CD4-positive, alpha-beta T cell (primary cell): Measurements from ENCODE around the gene SDK2. TPM values are rescaled to one million over a fixed set of nuclear protein-coding genes. Genes with fewer than 3 reads are reported as not detected.

ENCODE experiments used
- ATAC-seq: fragments of 200-7000 bp; cut with Tn5 transposase; one replicate; pipeline ENCODE4 v1.10.0; 2022; ENCODE audit warnings: mild to moderate bottlenecking; ENCODE audit not compliant: poor library complexity
- CTCF ChIA-PET: fragments of 350-600 bp; sonication (Branson Sonifier 250); formaldehyde crosslinking; loops from one replicate; lab custom pipeline; 2021; ENCODE audit warnings: antibody characterized with exemption, inconsistent platforms; lab: Charles Lee
- POLR2A ChIA-PET: fragments of 350-600 bp; sonication (Branson Sonifier 250); formaldehyde crosslinking; loops from one replicate; lab custom pipeline; 2021; ENCODE audit warnings: antibody characterized with exemption, inconsistent platforms; lab: Charles Lee
- DNase-seq, 14 experiments: peaks; one replicate each; pipeline ENCODE4 v3.0.0-alpha.2; 2013 to 2020; ENCODE audit warnings: mixed read lengths in 2 of 14
- H3K27ac ChIP-seq, 2 donors: one replicate each; pipeline versions ENCODE4 v1.5.1 to v1.7.0; 2013; ENCODE audit warnings: low read length in 2 of 2, low read depth in 1 of 2, mild to moderate bottlenecking in 1 of 2
- H3K27me3 ChIP-seq, 2 experiments: 1 replicate in 1 of 2; 2 replicates in 1 of 2; pipeline versions ENCODE4 v1.6.1 to v1.7.0; 2013; ENCODE audit warnings: low read length in 2 of 2, control low read depth in 1 of 2, mild to moderate bottlenecking in 1 of 2, moderate library complexity in 1 of 2; ENCODE audit not compliant: insufficient read depth in 2 of 2, control insufficient read depth in 1 of 2
- H3K36me3 ChIP-seq: one replicate; pipeline ENCODE4 v1.6.1; 2013; ENCODE audit warnings: low read length, control low read depth; ENCODE audit not compliant: insufficient read depth
- H3K4me1 ChIP-seq: one replicate; pipeline ENCODE4 v1.6.1; 2013; ENCODE audit warnings: low read length, control low read depth; ENCODE audit not compliant: insufficient read depth
- H3K4me3 ChIP-seq: one replicate; pipeline ENCODE4 v1.5.1; 2013; ENCODE audit warnings: mild to moderate bottlenecking, low read length, moderate library complexity
- H3K9me3 ChIP-seq, 2 experiments: 1 replicate in 1 of 2; 2 replicates in 1 of 2; pipeline versions ENCODE4 v1.6.1 to v1.7.0; 2013; ENCODE audit warnings: low read length in 2 of 2, mild to moderate bottlenecking in 2 of 2, control low read depth in 1 of 2, moderate library complexity in 1 of 2; ENCODE audit not compliant: control insufficient read depth in 1 of 2, insufficient read depth in 1 of 2
- H3K27ac Mint-ChIP-seq: one replicate; pipeline ENCODE4 v1.8.0; 2020; ENCODE audit warnings: mixed read lengths
- H3K27me3 Mint-ChIP-seq: one replicate; pipeline ENCODE4 v1.8.0; 2021; ENCODE audit warnings: mixed read lengths
- H3K36me3 Mint-ChIP-seq: one replicate; pipeline ENCODE4 v1.8.0; 2021; ENCODE audit warnings: low read depth, mixed read lengths
- H3K4me1 Mint-ChIP-seq: one replicate; pipeline ENCODE4 v1.8.0; 2021; ENCODE audit warnings: low read depth, mixed read lengths
- H3K4me3 Mint-ChIP-seq: one replicate; pipeline ENCODE4 v1.8.0; 2020; ENCODE audit warnings: mild to moderate bottlenecking, mixed read lengths
- H3K9me3 Mint-ChIP-seq: one replicate; pipeline ENCODE4 v1.8.0; 2020; ENCODE audit warnings: mixed read lengths
- CTCF ChIP-seq: fragments of 200-600 bp; IDR thresholded peaks from one replicate; pipeline ENCODE4 v1.8.0; 2022; ENCODE audit warnings: antibody characterized with exemption, mild to moderate bottlenecking
- intact Hi-C, 2 experiments: fragments of 100-400 bp; cut with DNase I in 1 of 2; cut with micrococcal nuclease in 1 of 2; formaldehyde crosslinking; loops; one replicate each; pipeline versions ENCODE4 v1.15.1 to v1.9.0; 2023 to 2025; cut with DNase I, micrococcal nuclease
- total RNA-seq, 174 experiments: library from RNA in 2 of 174; stranded (reverse) in 2 of 174; gene quantifications; one replicate each; pipeline ENCODE4 v1.2.3 and lab custom pipeline; 2021 to 2026

SDK2 gene
- total RNA-seq, 2 experiments from 2014 or later, result 8.1 to 8.2 TPM

DNA sequence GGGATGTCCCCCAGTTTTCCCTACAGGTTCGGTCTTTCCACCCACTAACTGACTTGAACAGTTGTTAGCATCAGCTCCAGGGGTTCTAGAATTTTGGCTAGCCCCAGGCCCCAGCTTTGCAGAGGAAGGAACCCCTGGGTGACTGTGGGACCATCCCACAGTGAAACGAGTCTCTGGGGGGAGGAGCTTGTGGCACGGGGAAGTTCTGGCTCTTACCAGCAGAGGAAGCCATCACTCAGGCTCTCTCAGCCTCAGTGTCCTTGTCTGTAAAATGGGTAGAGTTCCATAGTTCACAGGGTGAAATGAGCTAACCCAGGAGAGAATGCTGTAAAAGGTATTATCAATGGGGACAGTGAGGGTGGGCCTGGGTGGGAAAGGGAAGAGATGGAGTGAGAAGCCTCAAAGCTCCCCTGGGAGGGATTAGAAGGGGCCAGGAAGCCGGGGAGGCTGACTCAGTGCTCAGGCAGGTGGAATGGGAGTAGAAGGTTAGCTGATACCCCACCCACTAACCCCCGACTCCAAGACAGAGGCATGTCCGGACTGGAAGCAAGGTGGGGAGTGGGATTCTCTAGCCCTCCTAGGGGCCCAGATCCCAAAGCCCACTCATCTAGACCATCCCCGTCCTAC, 301.6 kb downstream of the SDK2 start:
- POLR2A ChIA-PET, result interaction anchor here (0.6 kb wide), 1 partner anchor 13 kb away, joined by 3 read pairs; no protein-coding TSS in a partner anchor

GRCh38 chr17:73342050-73342522, 302.2 kb downstream of the SDK2 start:
- DNase-seq (no peak), ATAC-seq (no peak)
- ChIA-PET POLR2A (no interaction called here), CTCF (no interaction called here)
- Histone ChIP-seq H3K9me3 (no peaks in the 10 kb centered on the region), H3K4me3 (no peak overlapping the region), H3K36me3 (no peaks in the 10 kb centered on the region), H3K4me1 (no peaks in the 10 kb centered on the region), H3K27me3 (no peaks in the 10 kb centered on the region), H3K27ac (no peak overlapping the region)
- no peak for TF ChIP-seq CTCF
- H3K36me3 Mint-ChIP-seq, result no peaks in the 10 kb centered on the region
- no peak overlapping the region for H3K27ac Mint-ChIP-seq
- no peaks in the 10 kb centered on the region for H3K27me3 Mint-ChIP-seq
- H3K4me3 Mint-ChIP-seq, result no peak overlapping the region
- no peaks in the 10 kb centered on the region for H3K4me1 Mint-ChIP-seq
- intact Hi-C loops, result no loop called here
- no peaks in the 10 kb centered on the region for H3K9me3 Mint-ChIP-seq

More for the DNA sequence above, 301.6 kb downstream of the SDK2 start:
- no peak for DNase-seq
- Mint-ChIP-seq H3K27ac (no peak overlapping the region), H3K4me3 (no peak overlapping the region), H3K9me3 (no peaks in the 10 kb centered on the region), H3K4me1 (no peaks in the 10 kb centered on the region), H3K36me3 (no peaks in the 10 kb centered on the region), H3K27me3 (no peaks in the 10 kb centered on the region)
- no peak for TF ChIP-seq CTCF
- H3K9me3 ChIP-seq, result no peaks in the 10 kb centered on the region
- intact Hi-C loops, result no loop called here
- H3K36me3 ChIP-seq, result no peaks in the 10 kb centered on the region
- ATAC-seq, result no peak
- H3K27ac ChIP-seq, result no peak overlapping the region
- no peak overlapping the region for H3K4me3 ChIP-seq
- H3K4me1 ChIP-seq, result no peaks in the 10 kb centered on the region
- no peaks in the 10 kb centered on the region for H3K27me3 ChIP-seq
- CTCF ChIA-PET, result no interaction called here

GRCh38 chr17:73341350-73342049, 302.7 kb downstream of the SDK2 start:
- Histone ChIP-seq H3K27ac (no peak overlapping the region), H3K36me3 (no peaks in the 10 kb centered on the region), H3K27me3 (no peaks in the 10 kb centered on the region), H3K4me1 (no peaks in the 10 kb centered on the region), H3K4me3 (no peak overlapping the region), H3K9me3 (no peaks in the 10 kb centered on the region)
- Mint-ChIP-seq H3K36me3 (no peaks in the 10 kb centered on the region), H3K4me1 (no peaks in the 10 kb centered on the region), H3K27ac (no peak overlapping the region), H3K4me3 (no peak overlapping the region), H3K9me3 (no peaks in the 10 kb centered on the region), H3K27me3 (no peaks in the 10 kb centered on the region)
- ATAC-seq (no peak), DNase-seq (no peak)
- CTCF ChIA-PET, result interaction anchor here (0.5 kb wide), 1 partner anchor 1194 kb away, joined by 4 read pairs; no protein-coding TSS in a partner anchor
- TF ChIP-seq CTCF, result no peak
- intact Hi-C loops, result no loop called here
- POLR2A ChIA-PET, result no interaction called here
